ENCODE measurements around the gene VPS9D1. TPM values are rescaled to one million over a fixed set of nuclear protein-coding genes. Genes with fewer than 3 reads are reported as not detected.

VPS9D1 gene
- total RNA-seq, 1 donor: 5.2 TPM

GRCh38 chr16:89722392-89723278 is 1.9 kb upstream of the VPS9D1 start:
- Histone ChIP-seq H3K27me3 (ENCODE audit: insufficient read depth, low read length) (no peaks in the 10 kb centered on the region), H3K4me3 (ENCODE audit: low read length) (peak overlapping the region; percentile 73), H3K9me3 (ENCODE audit: low read depth, low read length) (no peaks in the 10 kb centered on the region), H3K4me1 (ENCODE audit: insufficient read depth, low read length) (peaks cover 82% of the 10 kb centered on the region)

DNA sequence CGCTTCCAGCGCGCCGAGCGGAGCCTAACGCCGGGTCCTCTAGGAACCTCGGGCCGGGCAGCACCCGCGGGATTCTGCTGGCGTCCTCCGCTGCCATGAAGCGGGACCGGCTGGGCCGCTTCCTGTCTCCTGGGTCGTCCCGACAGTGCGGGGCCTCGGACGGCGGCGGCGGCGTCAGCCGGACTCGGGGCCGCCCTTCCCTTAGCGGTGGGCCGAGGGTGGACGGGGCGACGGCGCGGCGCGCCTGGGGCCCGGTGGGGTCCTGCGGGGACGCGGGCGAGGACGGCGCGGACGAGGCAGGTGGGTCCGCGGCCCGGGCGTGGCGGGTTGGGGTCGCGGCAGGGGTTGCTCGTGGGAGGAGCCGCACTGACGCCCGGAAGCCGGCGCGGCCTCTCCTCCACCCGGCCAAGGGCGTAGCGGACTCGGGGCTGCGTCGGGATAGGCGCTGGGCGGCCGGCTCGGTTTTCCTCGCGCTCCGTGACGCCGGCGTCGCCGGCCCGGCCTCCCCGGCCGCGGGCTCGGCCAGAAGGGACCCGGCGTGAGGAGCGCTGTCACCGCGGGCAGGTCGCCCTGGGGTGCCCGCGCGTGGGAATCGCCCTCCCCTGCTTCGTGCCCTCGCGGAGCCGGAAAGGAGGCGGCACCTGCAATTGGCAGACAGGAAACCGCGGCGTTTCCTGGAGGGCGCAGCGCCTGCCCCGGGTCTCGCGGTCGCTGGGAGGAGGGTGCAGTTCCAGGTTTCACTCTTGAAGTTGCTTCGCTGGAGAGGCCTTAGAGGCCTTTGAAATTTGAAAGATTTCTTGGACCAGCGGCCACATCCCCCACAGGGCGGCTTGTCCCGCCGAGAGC is 1.1 kb upstream of the VPS9D1 start:
- Histone ChIP-seq H3K4me3 (ENCODE audit: low read length) (peak overlapping the region; percentile 73), H3K4me1 (ENCODE audit: insufficient read depth, low read length) (peaks cover 74% of the 10 kb centered on the region), H3K9me3 (ENCODE audit: low read depth, low read length) (no peaks in the 10 kb centered on the region), H3K27me3 (ENCODE audit: insufficient read depth, low read length) (no peaks in the 10 kb centered on the region)

GRCh38 chr16:89720551-89720812 is 216 bp downstream of the VPS9D1 start:
- Histone ChIP-seq H3K4me3 (ENCODE audit: low read length) (peak overlapping the region; percentile 73), H3K9me3 (ENCODE audit: low read depth, low read length) (no peaks in the 10 kb centered on the region), H3K27me3 (ENCODE audit: insufficient read depth, low read length) (no peaks in the 10 kb centered on the region), H3K4me1 (ENCODE audit: insufficient read depth, low read length) (peaks cover 61% of the 10 kb centered on the region)

DNA sequence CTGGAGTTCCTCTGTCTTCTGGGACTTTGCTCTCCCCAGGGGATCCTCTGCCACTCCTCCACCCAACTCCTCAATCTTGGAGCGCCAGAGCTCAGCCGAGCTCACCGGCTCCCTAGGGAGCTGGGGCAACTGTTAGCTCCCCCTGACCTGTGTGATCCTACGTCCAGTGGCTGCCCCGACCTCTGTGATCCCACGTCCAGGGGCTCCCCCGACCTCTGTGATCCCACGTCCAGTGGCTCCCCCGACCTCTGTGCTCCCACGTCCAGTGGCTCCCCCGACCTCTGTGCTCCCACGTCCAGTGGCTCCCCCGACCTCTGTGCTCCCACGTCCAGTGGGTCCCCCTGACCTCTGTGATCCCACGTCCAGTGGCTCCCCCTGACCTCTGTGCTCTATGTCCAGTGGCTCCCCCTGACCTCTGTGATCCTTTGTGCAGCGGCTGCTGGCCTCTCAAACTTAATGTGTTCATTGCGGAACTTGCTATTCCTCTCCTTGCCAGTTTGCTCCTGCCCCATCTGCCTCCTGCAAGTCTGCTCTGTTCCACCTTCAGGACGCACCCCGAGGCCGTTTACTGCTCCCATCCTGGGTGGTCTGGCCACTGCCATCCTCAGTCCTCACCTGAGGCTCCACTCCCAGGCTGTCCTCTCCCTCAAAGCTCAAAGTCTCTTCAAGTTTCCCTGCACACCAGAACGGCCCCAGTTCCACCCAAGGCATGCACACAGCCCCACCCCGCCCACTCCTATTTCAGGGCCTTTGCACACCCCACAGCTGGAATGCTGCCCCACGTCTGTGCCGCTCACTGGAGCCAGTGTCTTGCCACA is 2.8 kb downstream of the VPS9D1 start:
- H3K4me3 ChIP-seq (ENCODE audit: low read length): no peak overlapping the region
- H3K27me3 ChIP-seq (ENCODE audit: insufficient read depth, low read length): no peaks in the 10 kb centered on the region
- H3K4me1 ChIP-seq (ENCODE audit: insufficient read depth, low read length): peaks cover 36% of the 10 kb centered on the region
- no peaks in the 10 kb centered on the region for H3K9me3 ChIP-seq (ENCODE audit: low read depth, low read length)

GRCh38 chr16:89716916-89717687 is 3.6 kb downstream of the VPS9D1 start:
- peaks cover 39% of the 10 kb centered on the region for H3K4me1 ChIP-seq (ENCODE audit: insufficient read depth, low read length)
- no peaks in the 10 kb centered on the region for H3K9me3 ChIP-seq (ENCODE audit: low read depth, low read length)
- H3K4me3 ChIP-seq (ENCODE audit: low read length): no peak overlapping the region
- no peaks in the 10 kb centered on the region for H3K27me3 ChIP-seq (ENCODE audit: insufficient read depth, low read length)

DNA sequence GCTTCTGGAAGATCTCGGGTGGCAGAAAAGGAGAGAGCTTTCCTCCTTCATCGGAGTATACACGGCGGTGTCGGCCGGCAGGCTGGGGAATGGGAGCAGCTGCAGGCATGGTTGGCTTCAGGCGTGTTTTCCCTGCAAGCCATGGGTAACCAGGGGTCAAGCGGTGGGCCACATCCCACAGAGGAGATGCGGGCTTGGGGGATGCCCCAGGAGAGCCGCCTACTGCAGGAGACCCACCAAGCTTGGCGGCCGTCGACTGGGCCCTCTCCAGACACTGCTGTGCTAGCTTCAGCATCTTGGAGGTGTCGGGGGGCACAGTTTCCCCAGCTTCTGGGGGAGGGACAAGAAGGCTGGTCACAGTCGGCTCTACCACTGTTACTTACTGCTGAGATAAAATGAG is 4.2 kb downstream of the VPS9D1 start:
- Histone ChIP-seq H3K4me1 (ENCODE audit: insufficient read depth, low read length) (peaks cover 43% of the 10 kb centered on the region), H3K27me3 (ENCODE audit: insufficient read depth, low read length) (no peaks in the 10 kb centered on the region), H3K9me3 (ENCODE audit: low read depth, low read length) (no peaks in the 10 kb centered on the region), H3K4me3 (ENCODE audit: low read length) (no peak overlapping the region)

GRCh38 chr16:89712274-89712781 is 8.4 kb downstream of the VPS9D1 start:
- Histone ChIP-seq H3K9me3 (ENCODE audit: low read depth, low read length) (no peaks in the 10 kb centered on the region), H3K4me1 (ENCODE audit: insufficient read depth, low read length) (peaks cover 13% of the 10 kb centered on the region), H3K27me3 (ENCODE audit: insufficient read depth, low read length) (no peaks in the 10 kb centered on the region), H3K4me3 (ENCODE audit: low read length) (peak overlapping the region; percentile 24)

DNA sequence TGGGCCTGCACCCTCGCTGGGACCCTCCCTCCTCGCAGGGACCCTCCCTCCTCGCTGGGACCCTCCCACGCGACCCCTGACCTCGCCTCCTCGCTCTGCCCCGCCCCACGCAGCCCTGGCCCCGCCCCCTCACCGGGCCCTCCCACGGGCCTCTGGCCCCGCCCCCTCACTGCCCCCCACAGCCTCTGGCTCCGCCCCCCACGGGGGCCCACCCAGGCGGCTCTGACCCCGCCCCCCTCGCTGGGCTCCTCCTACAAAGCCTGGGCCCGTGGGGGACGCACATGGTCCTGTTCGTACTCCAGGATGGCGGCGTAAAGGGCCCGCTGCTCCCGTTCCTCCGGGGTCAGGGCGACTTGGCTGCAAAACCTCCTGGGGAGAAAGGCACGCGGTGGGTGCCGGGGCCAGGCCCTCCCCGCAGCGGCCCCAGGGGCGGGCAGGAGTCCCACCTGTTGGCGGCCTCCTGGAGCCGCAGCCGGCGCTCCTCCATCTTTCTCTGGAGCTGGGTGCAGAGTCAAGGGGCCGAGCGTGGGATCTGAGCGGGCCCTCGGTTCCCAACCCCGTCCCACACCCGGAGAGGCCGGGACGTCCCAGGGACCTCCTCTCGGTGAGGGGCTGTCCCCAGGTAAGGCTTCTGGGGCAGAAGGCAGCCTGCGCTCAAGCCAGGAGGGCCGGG is 9.0 kb downstream of the VPS9D1 start:
- Histone ChIP-seq H3K4me1 (ENCODE audit: insufficient read depth, low read length) (peaks cover 13% of the 10 kb centered on the region), H3K9me3 (ENCODE audit: low read depth, low read length) (no peaks in the 10 kb centered on the region), H3K27me3 (ENCODE audit: insufficient read depth, low read length) (no peaks in the 10 kb centered on the region), H3K4me3 (ENCODE audit: low read length) (peak overlapping the region; percentile 24)

- Histone ChIP-seq H3K9me3 (ENCODE audit: low read depth, low read length) (no peaks in the 10 kb centered on the region), H3K4me3 (ENCODE audit: low read length) (no peak overlapping the region), H3K4me1 (ENCODE audit: insufficient read depth, low read length) (peaks cover 20% of the 10 kb centered on the region), H3K27me3 (ENCODE audit: insufficient read depth, low read length) (no peaks in the 10 kb centered on the region)
Observed at GRCh38 chr16:89710709-89711564, 9.8 kb downstream of the VPS9D1 start.

- Histone ChIP-seq H3K27me3 (ENCODE audit: insufficient read depth, low read length) (no peaks in the 10 kb centered on the region), H3K9me3 (ENCODE audit: low read depth, low read length) (no peaks in the 10 kb centered on the region), H3K4me1 (ENCODE audit: insufficient read depth, low read length) (peaks cover 23% of the 10 kb centered on the region), H3K4me3 (ENCODE audit: low read length) (no peak overlapping the region)
Observed at GRCh38 chr16:89709716-89710432, 10.8 kb downstream of the VPS9D1 start.

DNA sequence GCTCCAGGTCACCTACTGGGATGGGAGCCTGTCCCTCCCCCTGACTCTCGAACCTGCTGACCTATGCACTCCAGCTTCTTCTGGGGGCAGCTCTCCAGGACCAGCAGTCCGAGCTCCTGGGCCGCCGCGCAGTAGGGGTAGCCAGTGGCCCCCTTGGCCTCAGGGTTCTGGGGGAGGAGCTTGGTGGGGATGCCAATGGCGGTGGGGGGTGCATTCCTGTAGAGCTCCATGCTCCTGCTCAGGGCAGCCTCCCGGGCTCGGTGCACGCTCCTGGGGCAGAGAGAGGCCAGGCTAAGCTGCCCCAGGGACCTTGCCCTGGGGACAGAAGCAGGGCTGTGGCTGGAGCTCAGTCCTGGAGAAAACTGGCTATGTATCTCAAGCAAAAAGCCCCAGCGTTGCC is 11.5 kb downstream of the VPS9D1 start:
- Histone ChIP-seq H3K4me3 (ENCODE audit: low read length) (no peak overlapping the region), H3K4me1 (ENCODE audit: insufficient read depth, low read length) (peaks cover 23% of the 10 kb centered on the region), H3K9me3 (ENCODE audit: low read depth, low read length) (no peaks in the 10 kb centered on the region), H3K27me3 (ENCODE audit: insufficient read depth, low read length) (no peaks in the 10 kb centered on the region)

DNA sequence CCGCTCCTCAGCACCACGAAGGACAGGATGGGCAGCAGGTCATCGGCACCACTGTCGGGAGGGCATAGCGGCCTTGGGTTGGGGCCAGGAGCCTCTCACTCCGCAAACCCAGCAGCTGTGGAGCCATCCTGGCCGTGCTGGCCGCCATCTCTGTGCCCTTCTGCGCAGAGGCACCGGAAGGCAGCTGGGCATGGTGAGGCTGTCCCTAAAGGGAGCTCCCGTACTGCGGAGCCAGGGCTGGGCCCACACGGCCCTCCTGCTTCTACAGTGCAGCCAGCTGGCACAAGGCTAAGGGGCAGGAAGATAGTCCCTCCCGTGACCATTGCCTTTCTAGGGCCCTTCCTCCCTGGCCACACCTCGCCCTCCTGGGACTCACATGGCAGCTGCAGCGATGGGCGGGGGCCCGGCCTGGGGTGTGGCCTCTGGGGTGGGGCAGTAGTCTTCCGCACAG is 12.2 kb downstream of the VPS9D1 start:
- Histone ChIP-seq H3K4me1 (ENCODE audit: insufficient read depth, low read length) (peaks cover 23% of the 10 kb centered on the region), H3K9me3 (ENCODE audit: low read depth, low read length) (no peaks in the 10 kb centered on the region), H3K4me3 (ENCODE audit: low read length) (no peak overlapping the region), H3K27me3 (ENCODE audit: insufficient read depth, low read length) (no peaks in the 10 kb centered on the region)
